ENCODE measurements around the gene PHF23. TPM values are rescaled to one million over a fixed set of nuclear protein-coding genes. Genes with fewer than 3 reads are reported as not detected.
"Not testable (repeated sequence)": the region's sequence is repeated elsewhere in the genome, so short reads cannot be mapped to it uniquely, and the experiment has no call there.

PHF23 gene
- total RNA-seq, 1 experiment from 2014 or later, result 69.0 TPM

GRCh38 chr17:7260651-7261378, 21.6 kb upstream of the PHF23 start:
- in situ Hi-C loops (cut with HindIII; ENCODE audit: low pct_unique_long_range_greater_than_20kb, low sequenced_read_pairs), result no loop called here
- DNase-seq (ENCODE audit: low read depth, low spot score), result no peak

GRCh38 chr17:7260151-7260550, 20.9 kb upstream of the PHF23 start:
- DNase-seq (ENCODE audit: low read depth, low spot score), result no peak
- in situ Hi-C loops (cut with HindIII; ENCODE audit: low pct_unique_long_range_greater_than_20kb, low sequenced_read_pairs), result no loop called here

GRCh38 chr17:7259555-7259889, 20.3 kb upstream of the PHF23 start:
- no peak for DNase-seq (ENCODE audit: low read depth, low spot score)
- in situ Hi-C loops (cut with HindIII; ENCODE audit: low pct_unique_long_range_greater_than_20kb, low sequenced_read_pairs), result no loop called here

GRCh38 chr17:7258731-7259554, 19.7 kb upstream of the PHF23 start:
- in situ Hi-C loops (cut with HindIII; ENCODE audit: low pct_unique_long_range_greater_than_20kb, low sequenced_read_pairs), result no loop called here
- peak; percentile 73 for DNase-seq (ENCODE audit: low read depth, low spot score)

GRCh38 chr17:7256766-7257456, 17.7 kb upstream of the PHF23 start:
- DNase-seq (ENCODE audit: low read depth, low spot score), result no peak
- in situ Hi-C loops (cut with HindIII; ENCODE audit: low pct_unique_long_range_greater_than_20kb, low sequenced_read_pairs), result no loop called here

GRCh38 chr17:7254511-7254910, 15.3 kb upstream of the PHF23 start:
- in situ Hi-C loops (cut with HindIII; ENCODE audit: low pct_unique_long_range_greater_than_20kb, low sequenced_read_pairs), result no loop called here
- no peak for DNase-seq (ENCODE audit: low read depth, low spot score)

GRCh38 chr17:7253082-7253481, 13.8 kb upstream of the PHF23 start:
- DNase-seq (ENCODE audit: low read depth, low spot score), result no peak
- in situ Hi-C loops (cut with HindIII; ENCODE audit: low pct_unique_long_range_greater_than_20kb, low sequenced_read_pairs), result no loop called here

- in situ Hi-C loops (cut with HindIII; ENCODE audit: low pct_unique_long_range_greater_than_20kb, low sequenced_read_pairs), result no loop called here
- DNase-seq (ENCODE audit: low read depth, low spot score), result peak; percentile 94
Measured at GRCh38 chr17:7252176-7253043, 13.2 kb upstream of the PHF23 start, which contains the start of gene ELP5. Gene ELP5, plus strand, starts transcription at chr17:7252215. Its CDS starts 336 bp downstream, at chr17:7252551.

GRCh38 chr17:7251661-7252175, 12.5 kb upstream of the PHF23 start, which contains the start of gene CTDNEP1:
Gene CTDNEP1, minus strand, starts transcription at chr17:7251734. Its CDS starts 438 bp downstream, at chr17:7251296.
- peak; percentile 100 for DNase-seq (ENCODE audit: low read depth, low spot score)
- in situ Hi-C loops (cut with HindIII; ENCODE audit: low pct_unique_long_range_greater_than_20kb, low sequenced_read_pairs), result no loop called here

- no peak for DNase-seq (ENCODE audit: low read depth, low spot score)
- in situ Hi-C loops (cut with HindIII; ENCODE audit: low pct_unique_long_range_greater_than_20kb, low sequenced_read_pairs), result no loop called here
Measured at GRCh38 chr17:7250695-7251627, 11.7 kb upstream of the PHF23 start.

- in situ Hi-C loops (cut with HindIII; ENCODE audit: low pct_unique_long_range_greater_than_20kb, low sequenced_read_pairs), result no loop called here
- no peak for DNase-seq (ENCODE audit: low read depth, low spot score)
Measured at GRCh38 chr17:7249830-7250229, 10.6 kb upstream of the PHF23 start.

GRCh38 chr17:7249214-7249613, 10.0 kb upstream of the PHF23 start:
- DNase-seq (ENCODE audit: low read depth, low spot score), result no peak
- in situ Hi-C loops (cut with HindIII; ENCODE audit: low pct_unique_long_range_greater_than_20kb, low sequenced_read_pairs), result no loop called here

GRCh38 chr17:7248796-7249195, 9.5 kb upstream of the PHF23 start:
- no peak for DNase-seq (ENCODE audit: low read depth, low spot score)
- in situ Hi-C loops (cut with HindIII; ENCODE audit: low pct_unique_long_range_greater_than_20kb, low sequenced_read_pairs), result no loop called here

GRCh38 chr17:7246779-7247178, 7.5 kb upstream of the PHF23 start:
- in situ Hi-C loops (cut with HindIII; ENCODE audit: low pct_unique_long_range_greater_than_20kb, low sequenced_read_pairs), result no loop called here
- no peak for DNase-seq (ENCODE audit: low read depth, low spot score)

- DNase-seq (ENCODE audit: low read depth, low spot score); in situ Hi-C loops (cut with HindIII; ENCODE audit: low pct_unique_long_range_greater_than_20kb, low sequenced_read_pairs): not testable (repeated sequence)
Measured at GRCh38 chr17:7243838-7244237, 4.6 kb upstream of the PHF23 start.

- in situ Hi-C loops (cut with HindIII; ENCODE audit: low pct_unique_long_range_greater_than_20kb, low sequenced_read_pairs), result no loop called here
- no peak for DNase-seq (ENCODE audit: low read depth, low spot score)
Measured at GRCh38 chr17:7243453-7243729, 4.1 kb upstream of the PHF23 start.

Data from SK-MEL-5 (cell line).